Measurements from ENCODE around the gene SLC41A3.

SLC41A3 gene

DNA sequence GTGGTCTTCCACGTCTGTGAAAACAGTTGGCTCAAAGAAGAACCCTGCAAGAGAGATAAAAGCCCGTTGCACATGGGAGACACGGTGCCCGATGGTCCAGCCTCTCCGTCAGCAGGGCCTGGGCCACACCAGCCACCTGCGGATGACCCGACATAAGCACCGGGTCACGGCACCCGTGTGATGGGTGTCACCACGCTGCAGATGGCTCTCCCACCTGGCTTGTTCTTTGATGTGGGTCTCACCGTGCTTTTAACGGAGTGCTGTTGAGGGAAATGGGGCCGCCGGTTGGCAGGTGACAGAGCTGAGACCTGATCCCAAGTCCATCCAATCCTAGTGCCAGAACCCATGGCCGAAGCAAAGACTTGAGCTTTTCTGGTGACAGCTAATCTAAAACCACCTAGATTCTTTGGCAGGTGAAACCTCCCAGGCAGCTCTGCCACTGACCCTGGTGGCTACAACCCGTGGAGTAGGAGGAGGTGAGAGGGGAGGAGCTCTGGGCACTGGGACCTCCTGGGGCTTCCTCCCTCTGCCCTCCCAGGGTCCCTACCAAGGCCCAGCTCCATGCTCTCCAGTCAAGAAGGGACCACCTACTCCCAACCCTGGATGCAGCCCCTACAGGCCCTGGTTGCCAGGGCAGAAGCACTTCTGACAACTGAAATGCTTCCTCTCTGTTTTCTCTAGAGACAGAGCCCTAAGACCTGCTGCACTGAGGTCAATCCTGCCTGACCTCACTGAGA is 23.4 kb upstream of the SLC41A3 start:
- Mint-ChIP-seq H3K27me3 (peaks cover 0 to 14% of the 10 kb centered on the region in 2 donors), H3K36me3 (ENCODE audit: insufficient read depth) (peaks cover 3% of the 10 kb centered on the region), H3K4me1 (ENCODE audit: low read depth in 2 of 2) (no peaks in the 10 kb centered on the region), H3K27ac (no peak overlapping the region), H3K4me3 (no peak overlapping the region), H3K9me3 (no peaks in the 10 kb centered on the region)
- ATAC-seq (replicated peaks) (no peak), DNase-seq (no peak)

DNA sequence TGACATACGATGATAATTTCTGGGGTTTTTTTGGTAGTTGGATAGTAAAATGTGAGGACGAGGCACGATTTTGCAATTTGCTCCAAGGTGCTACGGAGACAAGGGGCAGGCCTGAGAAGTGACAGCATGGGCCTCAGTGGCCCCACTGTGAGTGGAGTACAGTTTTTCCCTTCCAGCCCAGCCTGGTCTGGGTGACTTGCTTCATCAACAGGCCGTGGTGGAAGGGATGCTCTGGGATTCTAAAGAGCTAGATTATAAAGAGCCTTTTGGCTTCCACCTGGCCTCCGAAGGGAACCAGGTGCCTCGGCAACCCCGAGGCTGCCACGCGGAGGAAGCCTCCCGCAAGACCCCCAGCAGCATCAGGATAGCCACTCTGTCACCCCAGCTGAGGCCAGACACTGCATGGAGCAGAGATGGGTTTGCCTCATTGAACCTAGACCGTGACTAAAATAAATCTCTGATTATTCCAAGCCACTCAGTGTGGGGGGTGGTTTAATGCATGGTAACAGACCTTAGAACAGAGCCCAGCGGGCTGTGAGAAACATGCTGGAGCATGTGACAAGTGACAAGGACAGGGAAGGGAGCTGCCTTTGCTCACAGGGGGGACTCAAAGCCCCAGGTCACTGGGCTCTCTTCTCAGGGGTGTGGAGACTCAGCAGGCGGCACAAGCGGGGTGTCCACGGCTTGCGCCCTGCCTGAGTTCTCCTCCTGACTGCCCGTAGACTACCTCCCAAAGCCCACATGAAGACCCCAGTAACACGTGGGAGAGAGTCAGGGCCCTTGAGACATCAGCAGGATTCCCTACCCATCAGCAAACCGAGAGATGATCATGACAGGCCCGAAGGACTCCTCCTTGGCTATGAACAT is 22.6 kb upstream of the SLC41A3 start:
- H3K36me3 Mint-ChIP-seq (ENCODE audit: insufficient read depth): peaks cover 3% of the 10 kb centered on the region

GRCh38 chr3:126105691-126106187 is 21.8 kb upstream of the SLC41A3 start:
- no peaks in the 10 kb centered on the region for H3K9me3 Mint-ChIP-seq

More for the DNA sequence above, 22.6 kb upstream of the SLC41A3 start:
- Mint-ChIP-seq H3K27ac (no peak overlapping the region), H3K9me3 (no peaks in the 10 kb centered on the region), H3K4me1 (ENCODE audit: low read depth in 2 of 2) (no peaks in the 10 kb centered on the region), H3K27me3 (peaks cover 0 to 22% of the 10 kb centered on the region in 2 donors), H3K4me3 (no peak overlapping the region)
- DNase-seq (no peak), ATAC-seq (replicated peaks) (no peak)

GRCh38 chr3:126104742-126105605 is 21.1 kb upstream of the SLC41A3 start:
- Mint-ChIP-seq H3K36me3 (ENCODE audit: insufficient read depth) (peaks cover 3% of the 10 kb centered on the region), H3K4me3 (no peak overlapping the region), H3K9me3 (no peaks in the 10 kb centered on the region), H3K27me3 (peaks cover 4 to 38% of the 10 kb centered on the region in 2 donors), H3K27ac (no peak overlapping the region), H3K4me1 (ENCODE audit: low read depth in 2 of 2) (no peaks in the 10 kb centered on the region)
- DNase-seq (no peak), ATAC-seq (replicated peaks) (no peak)

More at GRCh38 chr3:126105691-126106187, 21.8 kb upstream of the SLC41A3 start:
- DNase-seq: no peak
- Mint-ChIP-seq H3K27me3 (peaks cover 0 to 30% of the 10 kb centered on the region in 2 donors), H3K36me3 (ENCODE audit: insufficient read depth) (peaks cover 3% of the 10 kb centered on the region), H3K4me3 (no peak overlapping the region), H3K4me1 (ENCODE audit: low read depth in 2 of 2) (no peaks in the 10 kb centered on the region), H3K27ac (no peak overlapping the region)
- no peak for ATAC-seq (replicated peaks)

GRCh38 chr3:126104028-126104635 is 20.2 kb upstream of the SLC41A3 start:
- no peak for ATAC-seq (replicated peaks)
- peaks cover 4 to 41% of the 10 kb centered on the region in 2 donors for H3K27me3 Mint-ChIP-seq

DNA sequence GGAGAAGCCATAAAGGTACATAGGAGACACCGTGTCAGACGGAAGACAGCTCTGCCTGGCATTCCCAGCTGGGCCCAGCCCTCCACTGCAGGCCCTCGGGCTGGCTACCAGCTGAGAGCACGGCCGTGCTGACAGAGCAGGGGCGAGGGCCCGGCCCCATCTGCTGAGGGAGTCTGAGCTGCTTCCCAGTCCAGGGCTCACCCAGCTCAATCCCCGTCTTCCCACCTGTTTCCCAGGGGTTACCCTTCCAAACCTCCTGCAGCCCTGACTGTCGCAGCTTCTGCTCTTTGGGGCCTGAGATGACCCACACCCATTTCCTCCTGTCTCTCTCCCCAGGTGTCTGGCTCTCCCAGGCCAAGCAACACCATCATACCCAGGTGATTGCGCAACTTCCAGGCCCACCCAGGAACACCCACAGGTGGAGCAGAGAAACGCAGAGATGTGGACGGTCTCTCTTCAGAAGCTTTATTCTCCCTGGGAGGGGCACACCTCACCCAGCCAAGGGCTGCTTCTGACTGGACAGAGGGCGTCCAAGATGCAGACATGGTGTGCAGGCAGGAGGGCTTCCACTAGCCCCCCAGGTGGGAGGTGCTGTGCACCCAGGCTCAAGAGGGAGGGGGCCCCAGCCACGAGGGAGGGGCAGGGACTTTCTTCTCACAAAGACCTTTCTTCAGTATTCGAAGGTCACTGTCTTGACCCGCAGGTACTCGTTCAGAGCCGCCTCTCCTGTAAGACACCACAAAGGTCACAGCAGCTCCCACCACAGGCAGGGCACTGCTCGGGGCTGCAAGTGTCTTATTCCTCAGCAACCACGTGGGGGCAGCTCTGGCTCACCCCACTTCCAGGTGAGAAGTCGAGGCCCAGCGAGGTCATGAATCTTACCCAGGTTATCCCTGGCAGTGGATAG is 19.4 kb upstream of the SLC41A3 start:
- DNase-seq: no peak
- no peaks in the 10 kb centered on the region for H3K4me1 Mint-ChIP-seq (ENCODE audit: low read depth in 2 of 2)
- ATAC-seq (replicated peaks): no peak
- H3K36me3 Mint-ChIP-seq (ENCODE audit: insufficient read depth): peaks cover 3% of the 10 kb centered on the region
- no peak overlapping the region for H3K4me3 Mint-ChIP-seq
- peaks cover 4 to 33% of the 10 kb centered on the region in 2 donors for H3K27me3 Mint-ChIP-seq
- no peak overlapping the region for H3K27ac Mint-ChIP-seq
- no peaks in the 10 kb centered on the region for H3K9me3 Mint-ChIP-seq

More at GRCh38 chr3:126104028-126104635, 20.2 kb upstream of the SLC41A3 start:
- Mint-ChIP-seq H3K27ac (no peak overlapping the region), H3K36me3 (ENCODE audit: insufficient read depth) (peaks cover 3% of the 10 kb centered on the region), H3K9me3 (no peaks in the 10 kb centered on the region), H3K4me3 (no peak overlapping the region), H3K4me1 (ENCODE audit: low read depth in 2 of 2) (no peaks in the 10 kb centered on the region)
- no peak for DNase-seq

DNA sequence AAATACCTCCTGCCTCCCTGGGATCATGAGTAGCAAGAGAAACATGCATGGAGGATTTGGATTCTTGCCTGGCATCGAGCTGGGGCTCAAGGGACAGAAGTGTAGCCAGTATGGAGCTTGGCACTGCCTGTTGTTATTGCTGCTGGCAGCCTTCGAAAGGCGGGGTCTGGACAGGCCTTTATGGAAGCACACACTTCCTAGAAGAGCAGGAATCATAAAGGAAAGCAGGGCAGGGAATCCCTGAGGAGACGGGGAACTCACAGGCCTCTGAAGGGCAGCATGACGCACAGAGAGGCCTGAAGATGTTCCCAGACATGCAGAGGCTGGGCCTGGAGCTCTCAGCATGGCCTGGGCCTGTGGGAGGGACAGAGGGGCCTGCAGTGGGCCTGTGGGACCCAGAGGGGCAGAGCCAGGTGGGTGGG is 18.6 kb upstream of the SLC41A3 start:
- no peak overlapping the region for H3K4me3 Mint-ChIP-seq
- no peak overlapping the region for H3K27ac Mint-ChIP-seq
- ATAC-seq (replicated peaks) (no peak), DNase-seq (no peak)
- no peaks in the 10 kb centered on the region for H3K9me3 Mint-ChIP-seq
- peaks cover 3% of the 10 kb centered on the region for H3K36me3 Mint-ChIP-seq (ENCODE audit: insufficient read depth)
- H3K27me3 Mint-ChIP-seq: peaks cover 4 to 33% of the 10 kb centered on the region in 2 donors
- H3K4me1 Mint-ChIP-seq (ENCODE audit: low read depth in 2 of 2): no peaks in the 10 kb centered on the region

DNA sequence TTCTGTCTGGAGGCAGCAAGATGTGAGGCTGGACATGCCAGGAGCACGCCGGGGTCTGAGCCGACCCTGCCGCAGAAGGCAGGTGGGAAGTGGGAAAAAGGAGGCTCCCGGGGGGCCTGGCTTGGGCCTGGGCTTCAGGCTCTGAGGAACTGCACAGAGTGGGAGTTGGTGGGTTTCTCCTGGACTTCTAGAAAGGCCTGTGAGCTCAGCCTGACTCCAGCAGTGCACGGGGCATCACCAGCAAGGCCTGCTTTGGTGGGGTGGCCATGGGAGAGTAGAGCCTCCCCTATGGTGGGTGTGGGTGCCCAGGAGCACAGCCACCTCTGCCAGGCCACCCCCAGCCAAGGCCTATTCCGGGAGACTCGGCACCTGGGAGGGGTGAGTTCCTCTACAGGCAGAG is 18.1 kb upstream of the SLC41A3 start:
- peaks cover 4 to 33% of the 10 kb centered on the region in 2 donors for H3K27me3 Mint-ChIP-seq
- no peak for DNase-seq
- no peak overlapping the region for H3K27ac Mint-ChIP-seq
- H3K9me3 Mint-ChIP-seq: no peaks in the 10 kb centered on the region
- H3K36me3 Mint-ChIP-seq (ENCODE audit: insufficient read depth): peaks cover 3% of the 10 kb centered on the region
- no peak overlapping the region for H3K4me3 Mint-ChIP-seq
- ATAC-seq (replicated peaks): no peak
- H3K4me1 Mint-ChIP-seq (ENCODE audit: low read depth in 2 of 2): no peaks in the 10 kb centered on the region

DNA sequence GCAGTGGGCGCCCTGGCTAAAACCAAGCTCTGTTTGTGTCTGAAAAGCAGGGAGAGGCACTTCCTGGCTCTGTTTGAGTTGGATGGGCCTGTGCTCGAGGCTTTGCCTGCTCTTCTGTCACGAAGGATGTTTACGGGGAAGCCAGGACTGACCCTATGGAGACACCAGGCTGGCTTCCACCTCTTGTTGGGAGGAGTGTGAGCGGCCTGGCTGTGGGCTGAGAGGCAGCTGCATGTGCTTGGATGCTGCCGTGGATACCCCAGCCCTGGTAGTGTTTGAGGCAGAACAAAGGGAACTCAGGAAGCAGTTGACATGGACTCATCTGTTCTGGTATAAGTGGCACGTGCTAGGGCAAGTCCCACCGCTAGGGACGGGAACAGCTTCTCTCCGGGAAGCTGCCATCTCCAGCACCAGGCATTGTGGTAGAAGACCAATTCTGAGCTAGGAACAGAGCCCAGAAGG is 17.6 kb upstream of the SLC41A3 start:
- no peaks in the 10 kb centered on the region for H3K4me1 Mint-ChIP-seq (ENCODE audit: low read depth in 2 of 2)
- ATAC-seq (replicated peaks) (no peak), DNase-seq (no peak)
- no peak overlapping the region for H3K4me3 Mint-ChIP-seq
- H3K27ac Mint-ChIP-seq: no peak overlapping the region
- H3K9me3 Mint-ChIP-seq: no peaks in the 10 kb centered on the region
- H3K27me3 Mint-ChIP-seq: peaks cover 4 to 33% of the 10 kb centered on the region in 2 donors
- peaks cover 3% of the 10 kb centered on the region for H3K36me3 Mint-ChIP-seq (ENCODE audit: insufficient read depth)

DNA sequence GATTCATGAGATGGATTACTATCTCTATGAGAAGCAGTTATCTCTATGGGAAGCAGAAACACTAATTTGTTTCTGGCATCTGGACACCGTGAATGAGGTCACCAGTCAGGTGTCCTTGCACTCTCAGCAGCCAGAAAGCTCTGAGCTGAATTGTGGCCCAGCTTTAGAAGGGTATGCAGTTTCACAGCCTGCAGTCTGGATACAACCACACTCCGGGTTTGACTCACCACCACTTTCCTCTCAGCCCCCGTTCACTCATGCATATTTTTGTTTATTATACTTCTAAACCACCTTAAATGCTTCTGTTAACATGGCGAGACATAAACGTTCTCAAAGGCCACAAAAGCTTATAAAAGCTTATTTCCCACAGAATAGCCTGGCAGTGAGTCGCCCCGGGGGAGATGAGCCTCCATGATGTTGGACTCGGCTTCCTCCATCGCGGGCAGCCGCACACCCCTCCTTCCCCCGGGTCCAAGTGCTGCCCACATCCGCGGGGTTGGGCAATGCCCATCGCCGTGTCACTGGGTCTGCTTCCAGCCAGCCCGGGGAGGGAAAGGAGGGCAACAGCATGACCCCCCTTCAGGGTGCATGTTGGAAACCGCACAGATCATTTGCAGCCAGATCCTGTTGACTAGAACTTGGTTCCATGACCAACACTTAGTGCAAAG is 16.8 kb upstream of the SLC41A3 start:
- Mint-ChIP-seq H3K36me3 (ENCODE audit: insufficient read depth) (peaks cover 3% of the 10 kb centered on the region), H3K27ac (no peak overlapping the region), H3K4me3 (no peak overlapping the region), H3K4me1 (ENCODE audit: low read depth in 2 of 2) (no peaks in the 10 kb centered on the region), H3K9me3 (no peaks in the 10 kb centered on the region), H3K27me3 (peaks cover 4 to 33% of the 10 kb centered on the region in 2 donors)
- ATAC-seq (replicated peaks): no peak
- no peak for DNase-seq

DNA sequence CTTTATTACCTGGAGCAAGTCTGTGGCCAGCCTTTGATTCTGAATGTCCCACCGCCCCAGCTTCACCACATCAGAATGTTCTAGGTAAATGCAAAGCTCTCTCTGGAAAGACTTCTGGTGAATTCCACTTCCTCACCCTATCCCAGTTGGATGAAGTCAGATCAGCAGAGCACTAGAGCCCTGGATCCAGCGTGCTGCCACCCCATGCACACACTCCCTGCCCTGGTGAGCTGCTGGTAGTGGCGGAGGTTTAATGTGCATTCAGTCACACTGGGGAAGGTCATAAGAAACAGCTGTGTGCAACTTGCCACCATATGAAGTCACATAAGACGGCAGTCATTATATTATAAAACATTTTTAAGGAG is 16.3 kb upstream of the SLC41A3 start:
- Mint-ChIP-seq H3K9me3 (peaks cover 3% of the 10 kb centered on the region in 2 donors), H3K4me1 (ENCODE audit: low read depth in 2 of 2) (no peaks in the 10 kb centered on the region), H3K27ac (no peak overlapping the region), H3K27me3 (peaks cover 4 to 33% of the 10 kb centered on the region in 2 donors), H3K4me3 (no peak overlapping the region), H3K36me3 (ENCODE audit: insufficient read depth) (peaks cover 2% of the 10 kb centered on the region)
- ATAC-seq (replicated peaks) (no peak), DNase-seq (no peak)
